ENCODE data around the gene ADCY9. TPM values are rescaled to one million over a fixed set of nuclear protein-coding genes. Genes with fewer than 3 reads are reported as not detected.
"Not testable (repeated sequence)": the region's sequence is repeated elsewhere in the genome, so short reads cannot be mapped to it uniquely, and the experiment has no call there.

ADCY9 gene
- total and polyA plus RNA-seq, 2 experiments from 2014 or later = 2.2 to 18.3 TPM

GRCh38 chr16:3959926-3960590 is 156.2 kb downstream of the ADCY9 start:
- H3K4me1 ChIP-seq (ENCODE audit: insufficient read depth) = peaks cover 20% of the 10 kb centered on the region
- not testable (repeated sequence) for H3K4me3 Mint-ChIP-seq; H3K4me2 ChIP-seq; H3K79me2 ChIP-seq (replicated peaks; ENCODE audit: insufficient read depth); H3K27me3 ChIP-seq (ENCODE audit: insufficient read depth); H3K4me3 ChIP-seq; H2AFZ ChIP-seq; H3K27ac Mint-ChIP-seq; DNase-seq (ENCODE audit: low spot score); H3K9me2 ChIP-seq (ENCODE audit: insufficient read depth); H3K36me3 ChIP-seq (ENCODE audit: insufficient read depth); H3K27me3 Mint-ChIP-seq (ENCODE audit: insufficient read depth, low read depth, poor library complexity); H3K9me3 Mint-ChIP-seq; ATAC-seq; H4K20me1 ChIP-seq (replicated peaks; ENCODE audit: insufficient read depth); H3F3A ChIP-seq (replicated peaks; ENCODE audit: low read depth); H3K36me3 Mint-ChIP-seq (ENCODE audit: low read depth); H3K27ac ChIP-seq (ENCODE audit: low read depth)
- H3K4me1 Mint-ChIP-seq = peaks cover 32% of the 10 kb centered on the region

- peaks cover 31% of the 10 kb centered on the region for H3K4me1 Mint-ChIP-seq
- Histone ChIP-seq H3K27me3 (ENCODE audit: insufficient read depth) (no peaks in the 10 kb centered on the region), H3K4me1 (ENCODE audit: insufficient read depth) (peaks cover 16% of the 10 kb centered on the region), H3K9me2 (ENCODE audit: insufficient read depth) (no peaks in the 10 kb centered on the region), H3K27ac (ENCODE audit: low read depth) (no peak overlapping the region), H3K79me2 (replicated peaks; ENCODE audit: insufficient read depth) (no peaks in the 10 kb centered on the region), H3K36me3 (ENCODE audit: insufficient read depth) (no peaks in the 10 kb centered on the region), H3F3A (replicated peaks; ENCODE audit: low read depth) (0 out of 2 replicates have a peak, but pooled peaks cover 7% of the 10 kb centered on the region), H3K4me3 (no peak overlapping the region), H3K4me2 (no peak overlapping the region), H2AFZ (no peak overlapping the region), H4K20me1 (replicated peaks; ENCODE audit: insufficient read depth) (no peaks in the 10 kb centered on the region)
- H3K4me3 Mint-ChIP-seq = no peak overlapping the region
- no peaks in the 10 kb centered on the region for H3K36me3 Mint-ChIP-seq (ENCODE audit: low read depth)
- H3K9me3 Mint-ChIP-seq = no peaks in the 10 kb centered on the region
- ATAC-seq = no peak
- H3K27me3 Mint-ChIP-seq (ENCODE audit: insufficient read depth, low read depth, poor library complexity) = peaks cover 6% of the 10 kb centered on the region
- no peak overlapping the region for H3K27ac Mint-ChIP-seq
- no peak for DNase-seq (ENCODE audit: low spot score)
- TF ChIP-seq NANOG (IDR thresholded peaks at IDR 0.05; ENCODE audit: borderline replicate concordance) (no peak), CTCF (conservative IDR thresholded peaks at IDR 0.05; ENCODE audit: low read depth in 2 of 2) (no peak), REST (IDR thresholded peaks at IDR 0.05; ENCODE audit: unreplicated experiment) (no peak), ZNF114 (CRISPR knock-in tag; IDR thresholded peaks at IDR 0.05) (no peak), EZH2phosphoT487 (IDR thresholded peaks at IDR 0.05; ENCODE audit: unreplicated experiment) (no peak), JUNB (IDR thresholded peaks at IDR 0.05; ENCODE audit: unreplicated experiment) (no peak), STAT1 (IDR thresholded peaks at IDR 0.05; ENCODE audit: unreplicated experiment) (no peak), ZNF331 (CRISPR knock-in tag; IDR thresholded peaks at IDR 0.05; ENCODE audit: low read depth) (no peak), POLR2AphosphoS5 (IDR thresholded peaks at IDR 0.05; ENCODE audit: low read depth) (no peak), ETS1 (IDR thresholded peaks at IDR 0.05) (no peak)
Measured at GRCh38 chr16:3959148-3959547, 157.1 kb downstream of the ADCY9 start.

Measured in GM23338 (cell line).